Brain microvascular endothelial cell (primary cell): ENCODE data around the gene PTCRA.
"Not testable (repeated sequence)": the region's sequence is repeated elsewhere in the genome, so short reads cannot be mapped to it uniquely, and the experiment has no call there.

Experiments used
- DNase-seq: peaks from one replicate; pipeline ENCODE4 v3.0.0-alpha.2; 2020
- H3K27ac ChIP-seq: fragments of 250-450 bp; sonication (Bioruptor Pico); 2 replicates; pipeline ENCODE4 v1.5.1; 2020; ENCODE audit warnings: mild to moderate bottlenecking, moderate library complexity
- H3K27me3 ChIP-seq: fragments of 250-450 bp; sonication (Bioruptor Pico); replicated peaks from 2 replicates; pipeline ENCODE4 v1.5.1; 2020; ENCODE audit warnings: mild to moderate bottlenecking
- H3K36me3 ChIP-seq: fragments of 250-450 bp; sonication (Bioruptor Pico); replicated peaks from 2 replicates; pipeline ENCODE4 v1.5.1; 2020; ENCODE audit warnings: mild to moderate bottlenecking
- H3K4me3 ChIP-seq: 2 replicates; pipeline ENCODE4 v1.5.1; 2011; ENCODE audit warnings: low read depth, mild to moderate bottlenecking, control low read depth, low read length, moderate library complexity
- CTCF ChIP-seq: IDR thresholded peaks from 2 replicates; pipeline ENCODE4 v1.5.1; 2011; ENCODE audit warnings: low read depth, mild to moderate bottlenecking, moderate library complexity, low read length, control low read depth, inconsistent platforms; ENCODE audit errors: missing control alignments
- in situ Hi-C: cut with HindIII; loops from 2 replicates; pipeline ENCODE4 v1.10.0; 2017; ENCODE audit warnings: low sequenced_read_pairs, low pct_ligation_motif_present

PTCRA gene

DNA sequence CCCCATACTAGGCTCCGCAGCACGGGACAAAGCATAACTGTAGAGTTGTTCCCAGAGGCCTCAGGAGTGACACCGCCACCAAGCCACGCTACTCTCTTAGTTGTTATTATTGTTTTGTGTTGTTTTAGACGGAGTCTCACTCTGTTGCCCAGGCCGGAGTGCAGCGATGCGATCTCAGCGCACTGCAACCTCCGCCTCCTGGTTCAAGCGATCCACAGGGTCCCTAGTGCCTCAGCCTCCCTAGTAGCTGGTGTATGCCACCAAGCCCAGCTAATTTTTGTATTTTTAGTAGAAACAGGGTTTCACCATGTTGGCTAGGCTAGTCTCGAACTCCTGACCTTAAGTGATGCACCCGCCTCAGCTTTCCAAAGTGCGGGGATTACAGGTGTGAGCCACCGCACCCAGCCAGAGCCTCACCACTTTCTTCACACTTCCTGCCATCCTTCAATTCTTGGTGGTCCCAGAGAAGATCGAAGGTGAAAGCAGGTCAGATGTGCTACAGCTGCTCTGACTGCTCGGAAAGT, 24.6 kb upstream of the PTCRA start:
- peaks cover 10% of the 10 kb centered on the region for H3K36me3 ChIP-seq
- H3K27me3 ChIP-seq = no peaks in the 10 kb centered on the region
- no peak for TF ChIP-seq CTCF
- in situ Hi-C loops = no loop called here
- H3K27ac ChIP-seq = no peak overlapping the region
- peak overlapping the region; percentile 97 for H3K4me3 ChIP-seq
- DNase-seq = no peak

- DNase-seq, H3K36me3 ChIP-seq, in situ Hi-C loops, H3K27me3 ChIP-seq, H3K4me3 ChIP-seq, H3K27ac ChIP-seq: not testable (repeated sequence)
Observed at GRCh38 chr6:42894041-42894828, 21.6 kb upstream of the PTCRA start.

GRCh38 chr6:42896178-42896719, 19.6 kb upstream of the PTCRA start:
- no peak overlapping the region for H3K27ac ChIP-seq
- no peaks in the 10 kb centered on the region for H3K27me3 ChIP-seq
- TF ChIP-seq CTCF = no peak
- H3K36me3 ChIP-seq = no peaks in the 10 kb centered on the region
- no peak for DNase-seq
- H3K4me3 ChIP-seq = no peak overlapping the region
- in situ Hi-C loops = no loop called here

GRCh38 chr6:42898891-42899361, 16.9 kb upstream of the PTCRA start:
- no peaks in the 10 kb centered on the region for H3K36me3 ChIP-seq
- no peaks in the 10 kb centered on the region for H3K27me3 ChIP-seq
- peak; percentile 64 for DNase-seq
- peak; percentile 70 for TF ChIP-seq CTCF
- in situ Hi-C loops = no loop called here
- H3K4me3 ChIP-seq = no peak overlapping the region
- no peak overlapping the region for H3K27ac ChIP-seq

DNA sequence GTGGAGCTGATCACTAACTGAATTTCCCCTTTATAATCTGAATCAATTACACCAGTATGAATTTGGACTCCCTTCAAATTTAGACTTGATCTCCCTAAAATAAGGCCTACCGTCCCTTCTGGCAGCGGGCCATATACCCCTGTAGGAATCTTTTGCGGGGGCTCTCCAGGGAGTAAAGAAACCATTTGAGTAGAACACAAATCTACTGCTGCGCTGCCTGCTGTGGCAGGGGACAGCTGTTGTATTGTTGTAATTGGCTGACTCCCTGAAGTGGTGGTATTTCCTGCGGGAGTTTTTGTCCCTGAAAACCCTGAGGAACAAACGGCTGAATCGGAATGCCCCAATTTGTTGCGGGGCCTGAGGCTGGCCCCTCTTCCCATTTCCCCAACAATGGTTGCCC, 16.0 kb upstream of the PTCRA start:
- H3K4me3 ChIP-seq = no peak overlapping the region
- no peak for TF ChIP-seq CTCF
- no peaks in the 10 kb centered on the region for H3K27me3 ChIP-seq
- no peak overlapping the region for H3K27ac ChIP-seq
- in situ Hi-C loops = no loop called here
- H3K36me3 ChIP-seq = no peaks in the 10 kb centered on the region
- no peak for DNase-seq

DNA sequence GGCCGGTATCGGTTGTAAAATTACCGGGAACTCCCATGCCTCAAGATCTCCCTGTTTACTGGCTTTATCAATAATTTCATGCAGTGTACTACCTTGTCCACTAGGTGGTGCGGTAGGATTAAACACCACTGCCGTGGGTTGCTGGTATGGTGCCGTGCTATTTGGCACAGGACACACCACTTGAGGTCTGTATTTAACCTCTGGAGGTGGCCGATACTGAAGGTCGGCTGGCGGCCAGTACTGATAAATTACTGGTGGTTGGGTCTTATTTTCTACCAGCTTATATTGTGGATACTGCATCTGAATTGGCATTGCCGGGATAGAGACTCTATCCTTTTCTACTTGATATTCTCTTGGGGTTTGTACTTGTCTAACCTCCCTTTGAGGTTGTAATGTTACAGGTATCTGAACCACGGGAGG, 14.3 kb upstream of the PTCRA start:
- Histone ChIP-seq H3K4me3 (no peak overlapping the region), H3K36me3 (no peaks in the 10 kb centered on the region), H3K27ac (no peak overlapping the region), H3K27me3 (no peaks in the 10 kb centered on the region)
- peak; percentile 80 for TF ChIP-seq CTCF
- DNase-seq = peak; percentile 78
- in situ Hi-C loops = no loop called here

DNA sequence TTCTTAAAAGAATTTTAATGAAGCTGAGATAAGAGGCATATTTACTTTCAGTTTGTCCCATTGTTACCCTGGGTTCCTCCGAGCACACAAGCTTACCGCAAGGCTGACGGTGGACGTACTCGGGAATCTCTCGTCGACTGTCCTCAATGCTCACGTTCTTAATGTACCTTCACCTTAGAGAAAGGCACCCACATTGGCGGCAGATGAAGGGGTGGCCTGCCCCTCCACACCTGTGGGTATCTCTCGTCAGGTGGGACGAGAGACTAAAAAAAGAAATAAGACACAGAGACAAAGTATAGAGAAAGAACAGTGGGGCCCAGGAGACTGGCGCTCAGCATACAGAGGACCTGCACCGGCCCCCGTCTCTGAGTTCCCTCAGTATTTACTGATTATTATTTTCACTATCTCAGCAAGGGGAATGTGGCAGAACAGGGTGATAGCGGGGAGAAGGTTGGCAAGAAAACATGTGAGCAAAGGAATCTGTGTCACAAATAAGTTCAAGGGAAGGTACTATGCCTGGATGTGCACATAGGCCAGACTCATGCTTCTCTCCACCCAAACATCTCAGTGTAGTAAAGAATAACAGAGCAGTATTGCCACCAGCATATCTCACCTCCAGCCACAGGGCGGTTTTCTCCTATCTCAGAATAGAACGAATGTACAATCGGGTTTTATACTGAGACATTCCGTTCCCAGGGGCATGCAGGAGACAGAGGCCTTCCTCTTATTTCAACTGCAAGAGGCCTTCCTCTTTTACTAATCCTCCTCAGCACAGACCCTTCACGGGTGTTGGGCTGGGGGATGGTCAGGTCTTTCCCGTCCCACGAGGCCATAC, 13.2 kb upstream of the PTCRA start:
- H3K36me3 ChIP-seq, H3K4me3 ChIP-seq, H3K27me3 ChIP-seq, in situ Hi-C loops, H3K27ac ChIP-seq, DNase-seq: not testable (repeated sequence)
